Skeletal muscle satellite cell (primary cell): Measurements from ENCODE around the gene CAPS.

Source experiments
- H3K27me3 ChIP-seq: 2 replicates; pipeline ENCODE4 v1.7.0; 2013; ENCODE audit warnings: low read length; ENCODE audit not compliant: control insufficient read depth, insufficient read depth
- H3K36me3 ChIP-seq: 2 replicates; pipeline ENCODE4 v1.7.0; 2013; ENCODE audit warnings: mild to moderate bottlenecking, control low read depth, low read length; ENCODE audit not compliant: insufficient read depth
- H3K4me1 ChIP-seq: 2 replicates; pipeline ENCODE4 v1.7.0; 2013; ENCODE audit warnings: low read length; ENCODE audit not compliant: control insufficient read depth, insufficient read depth
- H3K4me2 ChIP-seq: 2 replicates; pipeline ENCODE4 v1.7.0; 2013; ENCODE audit warnings: mild to moderate bottlenecking, low read length
- H3K4me3 ChIP-seq: 2 replicates; pipeline ENCODE4 v1.7.0; 2013; ENCODE audit warnings: low read length
- H3K9ac ChIP-seq: 2 replicates; pipeline ENCODE4 v1.7.0; 2013; ENCODE audit warnings: mild to moderate bottlenecking, low read depth, low read length, moderate library complexity
- H3K9me3 ChIP-seq: replicated peaks from 2 replicates; pipeline ENCODE4 v1.7.0; 2013; ENCODE audit warnings: mild to moderate bottlenecking, control low read depth, low read length

Gene CAPS

DNA sequence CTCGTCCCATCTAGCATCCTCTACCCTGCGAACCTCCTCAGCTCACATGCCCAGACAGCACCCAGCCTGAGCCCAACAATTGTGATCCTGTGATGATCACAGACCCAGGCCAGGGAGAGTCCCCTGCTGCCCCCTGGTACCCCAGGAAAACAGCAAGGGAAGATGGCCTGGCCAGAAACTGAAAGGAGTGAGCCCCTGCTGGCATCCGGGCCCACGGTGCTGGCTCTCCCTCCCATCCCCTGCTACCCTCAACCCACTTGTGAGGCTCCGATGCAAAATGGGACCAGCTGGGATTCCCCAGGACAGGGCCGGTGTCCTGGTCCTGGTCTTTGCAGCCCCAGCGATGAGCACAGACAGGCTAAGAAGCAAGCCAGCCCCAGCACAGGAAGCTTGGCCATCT lies 49.8 kb downstream of the CAPS start:
- no peak overlapping the region for H3K9ac ChIP-seq
- no peaks in the 10 kb centered on the region for H3K27me3 ChIP-seq
- no peak overlapping the region for H3K4me2 ChIP-seq
- H3K4me3 ChIP-seq = no peak overlapping the region
- peaks cover 31% of the 10 kb centered on the region for H3K4me1 ChIP-seq
- no peaks in the 10 kb centered on the region for H3K9me3 ChIP-seq
- peaks cover 10% of the 10 kb centered on the region for H3K36me3 ChIP-seq

DNA sequence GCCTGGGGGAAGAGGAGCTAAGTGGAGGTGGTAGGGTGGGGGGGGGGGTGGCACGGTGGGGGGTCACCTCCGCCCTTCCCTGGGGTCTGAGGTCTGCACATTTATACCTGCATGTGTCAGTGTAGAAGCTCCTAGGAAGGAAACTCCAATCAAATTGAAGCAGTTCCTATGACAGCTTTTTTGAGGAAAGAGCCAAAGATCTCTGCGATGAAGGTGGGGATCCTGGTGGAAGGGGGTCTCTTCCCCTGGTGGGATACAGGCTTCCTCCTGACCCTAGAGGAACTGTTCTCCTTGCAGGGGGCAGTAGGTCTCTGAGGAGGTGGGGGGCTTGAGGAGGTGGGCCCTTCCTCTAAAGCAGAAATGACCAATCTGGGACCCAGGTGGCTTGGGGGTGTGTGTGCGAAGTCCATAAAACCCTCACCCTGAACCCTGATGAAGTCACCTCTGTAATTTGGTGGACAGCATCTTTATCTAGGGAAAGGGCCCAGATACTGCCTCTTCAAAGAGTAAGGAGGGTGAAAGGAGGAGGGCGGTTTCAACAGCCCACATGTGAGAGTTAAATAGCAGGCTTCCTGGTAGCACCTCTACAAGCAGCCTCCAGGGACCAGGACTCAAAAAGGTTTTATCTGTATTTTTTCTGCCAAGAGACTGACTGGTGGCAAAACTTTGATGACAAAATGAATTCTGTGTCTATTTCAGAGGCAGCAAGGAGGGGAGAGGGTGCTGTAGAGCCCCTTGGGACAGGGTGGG lies 50.9 kb downstream of the CAPS start:
- no peak overlapping the region for H3K9ac ChIP-seq
- no peak overlapping the region for H3K4me3 ChIP-seq
- H3K36me3 ChIP-seq = peaks cover 10% of the 10 kb centered on the region
- no peak overlapping the region for H3K4me2 ChIP-seq
- peaks cover 27% of the 10 kb centered on the region for H3K4me1 ChIP-seq
- H3K9me3 ChIP-seq = no peaks in the 10 kb centered on the region
- no peaks in the 10 kb centered on the region for H3K27me3 ChIP-seq
